HepG2 (cell line): ENCODE data around the gene LDLRAP1. TPM values are rescaled to one million over a fixed set of nuclear protein-coding genes. Genes with fewer than 3 reads are reported as not detected.

Experiments used
- ATAC-seq: fragments of 200-7000 bp; cut with Tn5 transposase; 3 replicates; pipeline ENCODE4 v1.9.1; 2020; ENCODE audit warnings: mild to moderate bottlenecking, moderate library complexity
- BruUV-seq: library from RNA; stranded (reverse); fragments of 400-500 nt; replicated peaks from 2 replicates; lab custom pipeline; 2021; lab: Mats Ljungman, UMichigan
- CTCF ChIA-PET: fragments of 300-600 bp; formaldehyde crosslinking; extraction: SDS; loops from one replicate; lab custom pipeline; 2021; ENCODE audit warnings: low total read pairs, inconsistent platforms, low intra/inter-chr PET ratio; lab: Yijun Ruan, JAX
- POLR2A ChIA-PET: fragments of 350-600 bp; sonication (Branson Sonifier 250); formaldehyde crosslinking; loops from one replicate; lab custom pipeline; 2020; ENCODE audit warnings: antibody characterized with exemption, inconsistent platforms; lab: Yijun Ruan, JAX
- DNase-seq: peaks from one replicate; pipeline ENCODE4 v3.0.0-alpha.2; 2015; ENCODE audit warnings: low spot score
- FAIRE-seq: peaks from 3 replicates; lab custom pipeline; 2011; peaks lifted over from hg19 to GRCh38; lab: Jason Lieb, UNC
- H2AFZ ChIP-seq: one replicate; pipeline ENCODE4 v1.6.1; 2011; ENCODE audit warnings: low read length, inconsistent platforms
- H3K27ac ChIP-seq: fragments of 300-600 bp; 3 replicates; pipeline ENCODE4 v1.8.0; 2011; ENCODE audit warnings: mixed run types, mild to moderate bottlenecking, mixed read lengths, low read length, inconsistent platforms; ENCODE audit not compliant: insufficient read depth; ENCODE audit errors: extremely low read length
- H3K27me3 ChIP-seq, 2 experiments: fragments of 200-600 bp in 1 of 2; 2 replicates in 1 of 2; 3 replicates in 1 of 2; pipeline versions ENCODE4 v1.6.0 to v1.8.0; 2011; ENCODE audit warnings: low read length in 2 of 2, mild to moderate bottlenecking in 2 of 2, moderate library complexity in 2 of 2, inconsistent platforms in 1 of 2; ENCODE audit not compliant: insufficient read depth in 2 of 2, control insufficient read depth in 1 of 2
- H3K36me3 ChIP-seq, 2 experiments: fragments of 200-600 bp in 1 of 2; replicated peaks in 1 of 2; 2 replicates in 1 of 2; 3 replicates in 1 of 2; pipeline versions ENCODE4 v1.5.1 to v1.8.0; 2011; ENCODE audit warnings: low read length in 2 of 2, inconsistent platforms in 1 of 2; ENCODE audit not compliant: insufficient read depth in 2 of 2, control insufficient read depth in 1 of 2
- H3K4me1 ChIP-seq: 2 replicates; pipeline ENCODE4 v1.5.1; 2012; ENCODE audit warnings: low read length, inconsistent platforms; ENCODE audit not compliant: insufficient read depth
- H3K4me2 ChIP-seq: 2 replicates; pipeline ENCODE4 v1.6.0; 2011; ENCODE audit warnings: low read depth, low read length, inconsistent platforms
- H3K4me3 ChIP-seq, 3 experiments: fragments of 200-600 bp in 1 of 3; sonication (generic), shearing (Covaris generic) in 1 of 3; replicated peaks in 1 of 3; 2 replicates each; pipeline ENCODE4 v1.5.1; 2011 to 2016; ENCODE audit warnings: low read length in 3 of 3, inconsistent platforms in 2 of 3, low read depth in 2 of 3, mild to moderate bottlenecking in 2 of 3, control low read depth in 1 of 3, mixed read lengths in 1 of 3; ENCODE audit not compliant: insufficient read depth in 1 of 3
- H3K79me2 ChIP-seq: one replicate; pipeline ENCODE4 v1.6.1; 2011; ENCODE audit warnings: low read length, inconsistent platforms; ENCODE audit not compliant: insufficient read depth
- H3K9ac ChIP-seq: 2 replicates; pipeline ENCODE4 v1.6.0; 2011; ENCODE audit warnings: mild to moderate bottlenecking, low read depth, low read length, inconsistent platforms; ENCODE audit not compliant: insufficient read depth
- H3K9me3 ChIP-seq: 2 replicates; pipeline ENCODE4 v1.5.1; 2012; ENCODE audit warnings: mild to moderate bottlenecking, low read length
- H4K20me1 ChIP-seq: 2 replicates; pipeline ENCODE4 v1.6.0; 2011; ENCODE audit warnings: inconsistent platforms, mild to moderate bottlenecking, low read length, moderate library complexity; ENCODE audit not compliant: insufficient read depth
- CC2D1A ChIP-seq: sonication (generic); formaldehyde crosslinking; IDR thresholded peaks from 2 replicates; pipeline ENCODE4 v1.8.1; 2023; ENCODE audit warnings: mild to moderate bottlenecking, missing genetic modification reagents
- CSRNP1 ChIP-seq: sonication (generic); formaldehyde crosslinking; IDR thresholded peaks from 2 replicates; pipeline ENCODE4 v1.8.1; 2023; ENCODE audit warnings: mild to moderate bottlenecking, missing genetic modification reagents
- HNRNPL ChIP-seq: fragments of 200-400 bp; formaldehyde crosslinking; IDR thresholded peaks from 2 replicates; pipeline ENCODE4 v1.6.1; 2017; ENCODE audit warnings: mild to moderate bottlenecking, low read depth, low read length
- NFATC3 ChIP-seq: sonication (generic); formaldehyde crosslinking; IDR thresholded peaks from 2 replicates; pipeline ENCODE4 v1.5.1; 2020; ENCODE audit warnings: mild to moderate bottlenecking, missing genetic modification reagents
- NFE2 ChIP-seq: sonication (generic); formaldehyde crosslinking; IDR thresholded peaks from 2 replicates; pipeline ENCODE4 v1.4.0; 2020; ENCODE audit warnings: missing genetic modification reagents
- SALL1 ChIP-seq: sonication (generic); formaldehyde crosslinking; IDR thresholded peaks from 2 replicates; pipeline ENCODE4 v1.8.0; 2022; ENCODE audit warnings: mild to moderate bottlenecking, missing genetic modification reagents
- SETDB1 ChIP-seq: sonication (generic); formaldehyde crosslinking; IDR thresholded peaks from 2 replicates; pipeline ENCODE4 v1.5.1; 2020; ENCODE audit warnings: missing genetic modification reagents, mild to moderate bottlenecking, borderline replicate concordance
- ZNF136 ChIP-seq: sonication (generic); formaldehyde crosslinking; IDR thresholded peaks from 2 replicates; pipeline ENCODE4 v1.8.1; 2022; ENCODE audit warnings: low read depth, mild to moderate bottlenecking, moderate library complexity, missing genetic modification reagents
- ZNF354B ChIP-seq: sonication (generic); formaldehyde crosslinking; IDR thresholded peaks from 2 replicates; pipeline ENCODE4 v1.8.0; 2022; ENCODE audit warnings: mild to moderate bottlenecking, missing genetic modification reagents
- ZNF580 ChIP-seq: IDR thresholded peaks from 2 replicates; pipeline ENCODE4 v1.6.1; 2016; ENCODE audit warnings: low read depth, borderline replicate concordance
- ZNF800 ChIP-seq: sonication (generic); formaldehyde crosslinking; IDR thresholded peaks from 2 replicates; pipeline ENCODE4 v1.4.0; 2020; ENCODE audit warnings: missing genetic modification reagents
- WGBS: methylation state at CpG from one replicate; pipeline ENCODE4 v1.1.6; 2017; ENCODE audit warnings: low lambda C conversion rate; 5-methylcytosine and 5-hydroxymethylcytosine counted together
- in situ Hi-C: cut with HindIII; loops from 2 replicates; pipeline ENCODE4 v1.10.0; 2017; ENCODE audit warnings: low pct_unique_long_range_greater_than_20kb; ENCODE audit not compliant: extremely low pct_ligation_motif_present
- intact Hi-C: fragments of 100-400 bp; cut with micrococcal nuclease; formaldehyde crosslinking; loops from one replicate; pipeline ENCODE4 v1.10.0; 2022; ENCODE audit not compliant: unreplicated experiment
- polyA plus RNA-seq, 8 experiments: library from polyadenylated mRNA; depleted of rRNA in 3 of 8; stranded (reverse) in 7 of 8; unstranded in 1 of 8; fragments of >200 nt; fragmentation: Illumina TruSeq in 4 of 8; extraction: Trizol in 4 of 8; gene quantifications; 2 replicates each; pipeline versions ENCODE4 v1.2.1 to v1.2.3, GENCODE V29; 2011 to 2016; ENCODE audit warnings: low read depth in 4 of 8, missing spikeins in 1 of 8, mixed read lengths in 1 of 8; ENCODE audit not compliant: insufficient read depth in 1 of 8
- total RNA-seq, 5 experiments: library from RNA; depleted of rRNA; stranded (reverse); fragments of >200 nt; fragmentation: Illumina TruSeq; extraction: Trizol; gene quantifications; 2 replicates each; pipeline ENCODE4 v1.2.3, GENCODE V29; 2016; ENCODE audit warnings: low read depth in 1 of 5

Gene LDLRAP1
- total and polyA plus RNA-seq, 2 of the 13 experiments (the other 11 are each of a cell fraction or from before 2014, with no cell fraction given): 7.2 to 12.1 TPM

- intact Hi-C loops: loop anchor here (5.0 kb wide), 1 partner anchor 180 kb away; no protein-coding TSS in a partner anchor
- H3K36me3 ChIP-seq: no peaks in the 10 kb centered on the region
- FAIRE-seq (no peak), ATAC-seq (no peak), DNase-seq (no peak)
- BruUV-seq: no TSS peak
- POLR2A ChIA-PET: no interaction called here
- H3K4me1 ChIP-seq: peaks cover 11% of the 10 kb centered on the region
- no peak overlapping the region for H2AFZ ChIP-seq
- no peaks in the 10 kb centered on the region for H4K20me1 ChIP-seq
- H3K9ac ChIP-seq: peak overlapping the region; percentile 21; the same call in 1 of the 2 replicates
- H3K79me2 ChIP-seq: no peaks in the 10 kb centered on the region
- WGBS: 1% methylated on average over 17 of the region's 94 CpGs
- H3K4me3 ChIP-seq: peak overlapping the region; percentile 58 to 75 (median 61); a peak in 5 of 6 replicates
- no peak for TF ChIP-seq ZNF136 (CRISPR knock-in tag)
- TF ChIP-seq ZNF800 (CRISPR knock-in tag): 0 out of 2 replicates have a peak, but pooled peaks have one; percentile 1
- TF ChIP-seq SALL1 (CRISPR knock-in tag): 0 out of 2 replicates have a peak, but pooled peaks have one; percentile 9
- TF ChIP-seq NFATC3 (CRISPR knock-in tag): no peak
- no peak for TF ChIP-seq NFE2 (CRISPR knock-in tag)
- no peak for TF ChIP-seq ZNF580 (CRISPR knock-in tag)
- no peak for TF ChIP-seq ZNF354B
- no peak for TF ChIP-seq CC2D1A (CRISPR knock-in tag)
- TF ChIP-seq HNRNPL: no peak
- no peak for TF ChIP-seq CSRNP1
- TF ChIP-seq SETDB1: no peak
- H3K9me3 ChIP-seq: no peaks in the 10 kb centered on the region
- H3K27me3 ChIP-seq: peaks cover 12 to 46% of the 10 kb centered on the region in 2 experiments
- in situ Hi-C loops: loop anchor here (25.0 kb wide), 1 partner anchor 195 kb away; the partner anchor contains the start of genes MTFR1L and SELENON
- peak overlapping the region; percentile 92 for H3K4me2 ChIP-seq
- H3K27ac ChIP-seq: no peak overlapping the region
- CTCF ChIA-PET: no interaction called here
These were observed 73.7 kb downstream of the LDLRAP1 start for GRCh38 chr1:25616987-25617624.
